Measurements from ENCODE around the gene USP9X.

DNA sequence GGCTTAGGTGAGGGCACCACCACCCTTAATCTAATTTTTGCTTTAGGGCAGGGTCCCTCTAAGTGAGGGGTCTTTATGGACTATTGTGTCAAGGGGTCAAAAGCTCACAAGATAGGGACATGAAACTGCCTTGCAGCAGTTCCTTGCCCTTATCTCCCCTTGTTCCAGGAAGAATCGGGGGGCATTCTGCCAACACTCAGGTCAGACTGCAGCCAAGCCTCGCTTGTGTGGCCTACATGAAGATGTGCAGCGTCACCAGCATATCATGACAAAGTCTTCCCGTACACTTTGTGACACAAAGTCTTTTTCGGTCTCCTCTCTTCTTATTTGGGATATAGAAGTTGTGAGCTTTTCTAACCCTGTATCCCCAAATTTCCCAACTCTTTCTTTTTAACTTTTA is 17.5 kb upstream of the USP9X start:
- no peak for TF ChIP-seq EZH2phosphoT487 (IDR thresholded peaks at IDR 0.05; ENCODE audit: low read depth)
- TF ChIP-seq, protein P1, sequence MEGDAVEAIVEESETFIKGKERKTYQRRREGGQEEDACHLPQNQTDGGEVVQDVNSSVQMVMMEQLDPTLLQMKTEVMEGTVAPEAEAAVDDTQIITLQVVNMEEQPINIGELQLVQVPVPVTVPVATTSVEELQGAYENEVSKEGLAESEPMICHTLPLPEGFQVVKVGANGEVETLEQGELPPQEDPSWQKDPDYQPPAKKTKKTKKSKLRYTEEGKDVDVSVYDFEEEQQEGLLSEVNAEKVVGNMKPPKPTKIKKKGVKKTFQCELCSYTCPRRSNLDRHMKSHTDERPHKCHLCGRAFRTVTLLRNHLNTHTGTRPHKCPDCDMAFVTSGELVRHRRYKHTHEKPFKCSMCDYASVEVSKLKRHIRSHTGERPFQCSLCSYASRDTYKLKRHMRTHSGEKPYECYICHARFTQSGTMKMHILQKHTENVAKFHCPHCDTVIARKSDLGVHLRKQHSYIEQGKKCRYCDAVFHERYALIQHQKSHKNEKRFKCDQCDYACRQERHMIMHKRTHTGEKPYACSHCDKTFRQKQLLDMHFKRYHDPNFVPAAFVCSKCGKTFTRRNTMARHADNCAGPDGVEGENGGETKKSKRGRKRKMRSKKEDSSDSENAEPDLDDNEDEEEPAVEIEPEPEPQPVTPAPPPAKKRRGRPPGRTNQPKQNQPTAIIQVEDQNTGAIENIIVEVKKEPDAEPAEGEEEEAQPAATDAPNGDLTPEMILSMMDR (IDR thresholded peaks at IDR 0.05; ENCODE audit: low read depth, low read length), result no peak
